OCI-LY7 (cell line): Measurements from ENCODE around the gene KIFC3. TPM values are rescaled to one million over a fixed set of nuclear protein-coding genes. Genes with fewer than 3 reads are reported as not detected.

Experiments
- BruUV-seq: library from RNA; stranded (reverse); fragments of 400-500 nt; replicated peaks from 2 replicates; lab custom pipeline; 2021; lab: Mats Ljungman, UMichigan
- CTCF ChIA-PET: fragments of 300-600 bp; sonication (Branson Sonifier 250); formaldehyde crosslinking; loops from one replicate; lab custom pipeline; 2022; ENCODE audit warnings: antibody characterized with exemption; ENCODE audit not compliant: unreplicated experiment; lab: Charles Lee
- POLR2A ChIA-PET: fragments of 300-600 bp; sonication (Branson Sonifier 250); formaldehyde crosslinking; loops from one replicate; lab custom pipeline; 2022; ENCODE audit warnings: antibody characterized with exemption; lab: Charles Lee
- DNase-seq: peaks from one replicate; pipeline ENCODE4 v3.0.0-alpha.2; 2015; ENCODE audit warnings: low spot score
- H2AFZ ChIP-seq: fragments of 200-600 bp; sonication (generic), shearing (Covaris generic); 2 replicates; pipeline ENCODE4 v1.6.1; 2014; ENCODE audit warnings: mild to moderate bottlenecking, antibody characterized with exemption, low read length, moderate library complexity
- H3K27ac ChIP-seq: fragments of 200-600 bp; sonication (generic); 2 replicates; pipeline ENCODE4 v1.5.1; 2014; ENCODE audit warnings: mixed run types, low read depth, mild to moderate bottlenecking, moderate library complexity, low read length, inconsistent platforms; ENCODE audit not compliant: poor library complexity, severe bottlenecking
- H3K36me3 ChIP-seq: fragments of 200-600 bp; sonication (generic); 2 replicates; pipeline ENCODE4 v1.6.1; 2014; ENCODE audit warnings: mild to moderate bottlenecking, antibody characterized with exemption, low read length, moderate library complexity, mixed read lengths; ENCODE audit not compliant: insufficient read depth
- H3K4me1 ChIP-seq: fragments of 200-600 bp; sonication (generic); 2 replicates; pipeline ENCODE4 v1.5.1; 2014; ENCODE audit warnings: mild to moderate bottlenecking, low read length; ENCODE audit not compliant: insufficient read depth, poor library complexity, severe bottlenecking
- H3K4me2 ChIP-seq: fragments of 200-600 bp; sonication (generic); 2 replicates; pipeline ENCODE4 v1.6.1; 2014; ENCODE audit warnings: mild to moderate bottlenecking, low read length
- H3K4me3 ChIP-seq: fragments of 200-600 bp; sonication (generic); 2 replicates; pipeline ENCODE4 v1.5.1; 2014; ENCODE audit warnings: mild to moderate bottlenecking, low read depth, low read length; ENCODE audit not compliant: poor library complexity, severe bottlenecking
- H3K79me2 ChIP-seq: fragments of 200-600 bp; sonication (generic); 2 replicates; pipeline ENCODE4 v1.6.1; 2016; ENCODE audit warnings: low read depth, mild to moderate bottlenecking, low read length, moderate library complexity, mixed read lengths; ENCODE audit not compliant: insufficient read depth
- H3K9me2 ChIP-seq: fragments of 200-600 bp; sonication (generic); 2 replicates; pipeline ENCODE4 v1.6.1; 2016; ENCODE audit warnings: mild to moderate bottlenecking, low read length, mixed read lengths; ENCODE audit not compliant: insufficient read depth
- H3K9me3 ChIP-seq: fragments of 200-600 bp; sonication (generic); 2 replicates; pipeline ENCODE4 v1.6.1; 2014; ENCODE audit warnings: mild to moderate bottlenecking, mixed run types, low read length, mixed read lengths
- H4K20me1 ChIP-seq: fragments of 200-600 bp; sonication (generic); 2 replicates; pipeline ENCODE4 v1.6.1; 2014; ENCODE audit warnings: mild to moderate bottlenecking, antibody characterized with exemption, low read length, moderate library complexity, mixed read lengths; ENCODE audit not compliant: insufficient read depth
- EZH2phosphoT487 ChIP-seq: fragments of 200-600 bp; sonication (generic); IDR thresholded peaks from 2 replicates; pipeline ENCODE4 v1.6.1; 2018; ENCODE audit warnings: low read depth, borderline replicate concordance, mild to moderate bottlenecking, mixed run types, antibody characterized with exemption, low read length, moderate library complexity, mixed read lengths
- intact Hi-C: fragments of 100-400 bp; cut with micrococcal nuclease; formaldehyde crosslinking; loops from one replicate; pipeline ENCODE4 v1.10.0; 2022; ENCODE audit not compliant: unreplicated experiment
- total RNA-seq, 2 experiments: library from RNA; depleted of rRNA in 1 of 2; stranded (reverse); fragments of >200 nt in 1 of 2; shearing (Covaris generic) in 1 of 2; gene quantifications; 2 replicates each; pipeline ENCODE4 v1.2.3, GENCODE V29; 2014 to 2022
- TF ChIP-seq, protein P1 (sequence below): fragments of 200-600 bp; sonication (generic); conservative IDR thresholded peaks from 2 replicates; pipeline ENCODE4 v1.5.1; 2014; ENCODE audit warnings: mild to moderate bottlenecking, antibody characterized with exemption, low read length, moderate library complexity, mixed read lengths

The KIFC3 gene
- total RNA-seq, 2 experiments from 2014 or later: 0.61 TPM; not detected in 1

DNA sequence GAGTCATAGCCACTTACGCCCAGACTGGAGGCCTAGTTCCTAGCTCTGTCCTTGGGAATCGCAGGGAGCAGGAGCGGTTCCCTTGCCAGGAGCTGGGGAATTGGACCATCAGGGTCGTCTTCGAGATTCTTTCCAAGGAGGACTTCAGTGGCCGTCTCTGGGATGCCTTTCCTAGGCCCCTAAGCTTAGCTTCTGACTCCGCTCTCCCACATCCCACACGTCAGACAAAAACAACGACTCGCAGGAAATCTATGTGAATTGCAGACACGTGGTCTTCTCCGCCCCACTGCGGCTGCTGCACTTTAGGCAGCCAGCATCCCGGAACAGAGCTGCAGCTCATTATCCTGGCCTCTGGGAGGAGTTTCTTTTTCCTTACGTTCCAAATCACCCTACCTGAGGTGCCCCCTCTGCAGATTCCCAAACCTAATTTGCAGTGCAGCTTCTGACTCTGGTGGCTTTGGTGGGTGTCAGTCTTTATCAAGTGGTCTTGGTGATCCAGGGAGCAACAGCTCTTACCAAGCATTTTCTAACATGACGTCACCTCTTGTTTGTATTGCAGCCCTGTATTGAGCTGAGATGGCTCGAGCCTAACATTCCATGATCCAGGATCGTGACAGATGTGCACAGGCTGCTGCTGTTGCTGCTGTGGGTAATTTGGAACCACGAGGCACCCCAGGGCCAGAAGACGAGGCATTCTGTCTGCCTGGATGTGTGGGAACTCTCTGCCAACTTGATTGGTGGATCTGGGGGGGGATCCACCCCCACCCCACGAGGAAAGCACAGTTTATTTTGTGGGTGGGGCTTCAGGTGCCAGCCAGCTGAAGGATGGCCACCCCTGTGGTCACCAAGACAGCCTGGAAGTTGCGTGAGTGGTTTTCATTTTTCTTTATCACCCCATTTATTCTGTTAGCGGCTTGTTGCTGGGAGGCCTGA lies 65.6 kb downstream of the KIFC3 start:
- H3K36me3 ChIP-seq: peaks cover 9% of the 10 kb centered on the region; the same call in 1 of the 2 replicates
- no peaks in the 10 kb centered on the region for H3K79me2 ChIP-seq
- CTCF ChIA-PET: no interaction called here
- H3K9me2 ChIP-seq: no peaks in the 10 kb centered on the region
- POLR2A ChIA-PET: interaction anchor here (0.7 to 2.0 kb wide), 4 partner anchors 9 to 150 kb away, joined by 3 to 5 read pairs (median 3); no protein-coding TSS in a partner anchor
- peaks cover 16% of the 10 kb centered on the region for H3K4me1 ChIP-seq
- no peak for TF ChIP-seq EZH2phosphoT487
- TF ChIP-seq, protein P1, sequence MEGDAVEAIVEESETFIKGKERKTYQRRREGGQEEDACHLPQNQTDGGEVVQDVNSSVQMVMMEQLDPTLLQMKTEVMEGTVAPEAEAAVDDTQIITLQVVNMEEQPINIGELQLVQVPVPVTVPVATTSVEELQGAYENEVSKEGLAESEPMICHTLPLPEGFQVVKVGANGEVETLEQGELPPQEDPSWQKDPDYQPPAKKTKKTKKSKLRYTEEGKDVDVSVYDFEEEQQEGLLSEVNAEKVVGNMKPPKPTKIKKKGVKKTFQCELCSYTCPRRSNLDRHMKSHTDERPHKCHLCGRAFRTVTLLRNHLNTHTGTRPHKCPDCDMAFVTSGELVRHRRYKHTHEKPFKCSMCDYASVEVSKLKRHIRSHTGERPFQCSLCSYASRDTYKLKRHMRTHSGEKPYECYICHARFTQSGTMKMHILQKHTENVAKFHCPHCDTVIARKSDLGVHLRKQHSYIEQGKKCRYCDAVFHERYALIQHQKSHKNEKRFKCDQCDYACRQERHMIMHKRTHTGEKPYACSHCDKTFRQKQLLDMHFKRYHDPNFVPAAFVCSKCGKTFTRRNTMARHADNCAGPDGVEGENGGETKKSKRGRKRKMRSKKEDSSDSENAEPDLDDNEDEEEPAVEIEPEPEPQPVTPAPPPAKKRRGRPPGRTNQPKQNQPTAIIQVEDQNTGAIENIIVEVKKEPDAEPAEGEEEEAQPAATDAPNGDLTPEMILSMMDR: 0 out of 2 replicates have a peak, but pooled peaks have one; percentile 29
- peak; percentile 53 for DNase-seq
- no peaks in the 10 kb centered on the region for H4K20me1 ChIP-seq
- intact Hi-C loops: no loop called here
- peak overlapping the region; percentile 93 for H3K4me2 ChIP-seq
- peak overlapping the region; percentile 86 for H3K4me3 ChIP-seq
- no peaks in the 10 kb centered on the region for H3K9me3 ChIP-seq
- BruUV-seq: no TSS peak
- H2AFZ ChIP-seq: peak overlapping the region; percentile 62; the same call in 1 of the 2 replicates
- H3K27ac ChIP-seq: peak overlapping the region; percentile 23

DNA sequence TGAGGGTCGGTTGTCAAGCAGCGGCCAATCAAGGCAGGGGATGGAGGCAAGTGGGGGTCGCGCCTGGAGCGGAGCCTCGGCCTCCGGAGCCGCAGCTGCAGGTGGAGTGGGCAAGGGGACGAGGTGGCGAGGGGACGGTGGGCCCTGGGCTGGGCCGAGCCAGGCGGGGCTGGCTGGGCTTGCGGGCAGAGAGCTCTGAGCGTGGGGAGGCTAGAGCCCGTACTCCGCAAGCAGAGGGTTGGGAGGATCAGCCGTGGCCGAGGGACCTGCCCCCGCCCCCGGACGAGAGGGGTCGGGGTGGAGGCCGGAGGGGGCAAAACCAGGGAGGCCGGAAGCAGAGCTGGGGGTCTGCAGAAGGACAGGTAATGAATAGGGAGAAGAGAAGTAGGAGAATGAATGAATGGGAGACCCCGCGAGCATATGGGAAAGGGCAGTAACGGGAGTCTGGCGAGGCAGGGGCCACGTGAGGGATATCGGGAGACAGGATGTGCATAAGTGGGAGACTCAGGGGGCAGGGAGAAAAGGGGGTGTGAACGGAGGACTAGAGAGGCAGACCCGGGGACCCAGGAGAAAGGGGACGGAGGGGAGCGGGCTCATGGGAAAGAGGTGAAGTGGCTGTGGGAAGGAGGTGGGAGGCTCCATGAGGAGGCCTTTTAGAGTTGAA lies 66.4 kb downstream of the KIFC3 start, which contains the start of gene KATNB1:
Gene KATNB1 (plus strand): TSS at position 16 of the 664 bp plus-strand sequence. CDS start 1,474 bp downstream, outside the sequence.
- H3K4me2 ChIP-seq: peak within 1 kb of the TSS; percentile 93
- H3K27ac ChIP-seq: peak within 1 kb of the TSS; percentile 23
- H3K79me2 ChIP-seq: no peaks in the 10 kb centered on the region
- POLR2A ChIA-PET: interaction anchor here (0.7 to 2.0 kb wide), 3 partner anchors 10 to 91 kb away, joined by 3 to 5 read pairs (median 3); no protein-coding TSS in a partner anchor
- H3K4me1 ChIP-seq: peaks cover 16% of the 10 kb centered on the region
- peak within 1 kb of the TSS; percentile 95 for H2AFZ ChIP-seq
- no TSS peak for BruUV-seq
- peaks cover 9% of the 10 kb centered on the region; the same call in 1 of the 2 replicates for H3K36me3 ChIP-seq
- H4K20me1 ChIP-seq: no peaks in the 10 kb centered on the region
- TF ChIP-seq EZH2phosphoT487: no peak
- TF ChIP-seq, protein P1: no peak
- peak within 1 kb of the TSS; percentile 86 for H3K4me3 ChIP-seq
- DNase-seq: no peak
- no peaks in the 10 kb centered on the region for H3K9me3 ChIP-seq
- H3K9me2 ChIP-seq: no peaks in the 10 kb centered on the region
- intact Hi-C loops: loop anchor here (2.0 kb wide), 2 partner anchors 265 to 289 kb away; partner anchors contain the start of genes CIAPIN1, COQ9, USB1 and ZNF319
- CTCF ChIA-PET: interaction anchor here (0.8 kb wide), 1 partner anchor 31 kb away, joined by 3 read pairs; no protein-coding TSS in a partner anchor
